WTC11 (cell line): ENCODE data around the gene MRPL44. TPM values are rescaled to one million over a fixed set of nuclear protein-coding genes. Genes with fewer than 3 reads are reported as not detected.

Source experiments
- ATAC-seq: fragments of 200-7000 bp; cut with Tn5 transposase; 2 replicates; pipeline ENCODE4 v1.10.0; 2021; ENCODE audit warnings: mild to moderate bottlenecking, moderate library complexity
- CTCF ChIA-PET: fragments of 300-600 bp; sonication (Branson Sonifier 250); formaldehyde crosslinking; loops from one replicate; lab custom pipeline; 2021; ENCODE audit warnings: antibody characterized with exemption; lab: Charles Lee
- POLR2A ChIA-PET: fragments of 350-600 bp; sonication (Branson Sonifier 250); formaldehyde crosslinking; loops from one replicate; lab custom pipeline; 2021; ENCODE audit warnings: antibody characterized with exemption; lab: Charles Lee
- DNase-seq: peaks from one replicate; pipeline ENCODE4 v3.0.0; 2021; ENCODE audit warnings: low spot score
- H3K27ac Mint-ChIP-seq: 2 replicates; pipeline ENCODE4 v1.8.0; 2021; ENCODE audit warnings: mixed read lengths
- H3K27me3 Mint-ChIP-seq: 2 replicates; pipeline ENCODE4 v1.8.0; 2021; ENCODE audit warnings: low read depth, mild to moderate bottlenecking, moderate library complexity, mixed read lengths
- H3K36me3 Mint-ChIP-seq: 2 replicates; pipeline ENCODE4 v1.8.0; 2021; ENCODE audit warnings: mixed read lengths
- H3K4me1 Mint-ChIP-seq: 2 replicates; pipeline ENCODE4 v1.8.0; 2022; ENCODE audit warnings: mixed read lengths
- H3K4me3 Mint-ChIP-seq: 2 replicates; pipeline ENCODE4 v1.8.0; 2021; ENCODE audit warnings: mild to moderate bottlenecking, moderate library complexity, mixed read lengths
- H3K9me3 Mint-ChIP-seq: 2 replicates; pipeline ENCODE4 v1.8.0; 2021; ENCODE audit warnings: mixed read lengths
- CBFB ChIP-seq: sonication (generic); formaldehyde crosslinking; IDR thresholded peaks from 2 replicates; pipeline ENCODE4 v1.8.1; 2022; ENCODE audit warnings: mild to moderate bottlenecking, low read depth, missing genetic modification reagents
- ESRRA ChIP-seq: sonication (generic); formaldehyde crosslinking; IDR thresholded peaks from 2 replicates; pipeline ENCODE4 v1.8.1; 2022; ENCODE audit warnings: mild to moderate bottlenecking, missing genetic modification reagents, borderline replicate concordance
- ETV6 ChIP-seq: sonication (generic); formaldehyde crosslinking; IDR thresholded peaks from 2 replicates; pipeline ENCODE4 v1.8.1; 2022; ENCODE audit warnings: mild to moderate bottlenecking, missing genetic modification reagents
- FOXJ3 ChIP-seq: sonication (generic); formaldehyde crosslinking; IDR thresholded peaks from 2 replicates; pipeline ENCODE4 v1.9.0; 2021; ENCODE audit warnings: missing genetic modification reagents, mild to moderate bottlenecking, borderline replicate concordance
- FOXP1 ChIP-seq: sonication (generic); formaldehyde crosslinking; IDR thresholded peaks from 2 replicates; pipeline ENCODE4 v1.8.0; 2022; ENCODE audit warnings: missing genetic modification reagents, mild to moderate bottlenecking, moderate library complexity, borderline replicate concordance
- GABPB1 ChIP-seq: sonication (generic); formaldehyde crosslinking; IDR thresholded peaks from 2 replicates; pipeline ENCODE4 v1.8.1; 2023; ENCODE audit warnings: mild to moderate bottlenecking, missing genetic modification reagents
- GTF2I ChIP-seq: fragments of 250-450 bp; sonication (Bioruptor Pico); conservative IDR thresholded peaks from 2 replicates; pipeline ENCODE4 v1.4.0; 2021; ENCODE audit warnings: mild to moderate bottlenecking
- NFATC4 ChIP-seq: fragments of 250-450 bp; sonication (Bioruptor Pico); IDR thresholded peaks from 2 replicates; pipeline ENCODE4 v1.9.0; 2021; ENCODE audit warnings: mild to moderate bottlenecking
- SOX15 ChIP-seq: fragments of 250-450 bp; sonication (Bioruptor Pico); IDR thresholded peaks from 2 replicates; pipeline ENCODE4 v1.9.0; 2021; ENCODE audit warnings: mild to moderate bottlenecking
- TP53 ChIP-seq: sonication (generic); formaldehyde crosslinking; IDR thresholded peaks from 2 replicates; pipeline ENCODE4 v1.8.1; 2023; ENCODE audit warnings: mild to moderate bottlenecking, missing genetic modification reagents
- ZNF232 ChIP-seq: sonication (generic); formaldehyde crosslinking; IDR thresholded peaks from 2 replicates; pipeline ENCODE4 v1.8.0; 2022; ENCODE audit warnings: mild to moderate bottlenecking, missing genetic modification reagents
- ZNF317 ChIP-seq: sonication (generic); formaldehyde crosslinking; IDR thresholded peaks from 2 replicates; pipeline ENCODE4 v1.8.1; 2023; ENCODE audit warnings: low read depth, mild to moderate bottlenecking, moderate library complexity, missing genetic modification reagents, borderline replicate concordance
- ZNF396 ChIP-seq: fragments of 250-450 bp; sonication (Bioruptor Pico); IDR thresholded peaks from 2 replicates; pipeline ENCODE4 v1.8.0; 2021; ENCODE audit warnings: mild to moderate bottlenecking, moderate library complexity, borderline replicate concordance
- ZNF416 ChIP-seq: fragments of 250-450 bp; sonication (Bioruptor Pico); IDR thresholded peaks from 2 replicates; pipeline ENCODE4 v1.9.0; 2021; ENCODE audit warnings: mild to moderate bottlenecking, inconsistent platforms
- total RNA-seq: library from RNA; stranded (reverse); gene quantifications from 3 replicates; pipeline ENCODE4 v1.2.3, GENCODE V29; 2021
- TF ChIP-seq, protein P1 (sequence below): sonication (generic); formaldehyde crosslinking; IDR thresholded peaks from 2 replicates; pipeline ENCODE4 v1.8.1; 2023; ENCODE audit warnings: mild to moderate bottlenecking, moderate library complexity, missing genetic modification reagents
- TF ChIP-seq, protein P2 (sequence below): sonication (generic); formaldehyde crosslinking; IDR thresholded peaks from 2 replicates; pipeline ENCODE4 v1.8.1; 2022; ENCODE audit warnings: low read depth, missing genetic modification reagents, borderline replicate concordance
- TF ChIP-seq, protein P3 (sequence below): sonication (generic); formaldehyde crosslinking; IDR thresholded peaks from 2 replicates; pipeline ENCODE4 v1.8.0; 2022; ENCODE audit warnings: mild to moderate bottlenecking, missing genetic modification reagents
- TF ChIP-seq, protein P4 (sequence below): sonication (generic); formaldehyde crosslinking; IDR thresholded peaks from 2 replicates; pipeline ENCODE4 v1.8.0; 2022; ENCODE audit warnings: mild to moderate bottlenecking, missing genetic modification reagents
- TF ChIP-seq, protein P5 (sequence below): sonication (generic); formaldehyde crosslinking; IDR thresholded peaks from 2 replicates; pipeline ENCODE4 v1.8.1; 2023; ENCODE audit warnings: mild to moderate bottlenecking, missing genetic modification reagents, moderate library complexity
- TF ChIP-seq, protein P6 (sequence below): sonication (generic); formaldehyde crosslinking; IDR thresholded peaks from 2 replicates; pipeline ENCODE4 v1.8.1; 2023; ENCODE audit warnings: mild to moderate bottlenecking, missing genetic modification reagents
- TF ChIP-seq, protein P7 (sequence below): fragments of 200-600 bp; IDR thresholded peaks from 2 replicates; pipeline ENCODE4 v1.8.0; 2022; ENCODE audit warnings: antibody characterized with exemption
- TF ChIP-seq, protein P8 (sequence below): sonication (generic); formaldehyde crosslinking; IDR thresholded peaks from 2 replicates; pipeline ENCODE4 v1.8.1; 2022; ENCODE audit warnings: mild to moderate bottlenecking, missing genetic modification reagents, moderate library complexity, borderline replicate concordance
- TF ChIP-seq, protein P9 (sequence below): fragments of 250-450 bp; sonication (Bioruptor Pico); conservative IDR thresholded peaks from 2 replicates; pipeline ENCODE4 v1.9.0; 2021; ENCODE audit warnings: mild to moderate bottlenecking

The MRPL44 gene
- total RNA-seq, 1 experiment from 2014 or later, result 55.3 TPM

DNA sequence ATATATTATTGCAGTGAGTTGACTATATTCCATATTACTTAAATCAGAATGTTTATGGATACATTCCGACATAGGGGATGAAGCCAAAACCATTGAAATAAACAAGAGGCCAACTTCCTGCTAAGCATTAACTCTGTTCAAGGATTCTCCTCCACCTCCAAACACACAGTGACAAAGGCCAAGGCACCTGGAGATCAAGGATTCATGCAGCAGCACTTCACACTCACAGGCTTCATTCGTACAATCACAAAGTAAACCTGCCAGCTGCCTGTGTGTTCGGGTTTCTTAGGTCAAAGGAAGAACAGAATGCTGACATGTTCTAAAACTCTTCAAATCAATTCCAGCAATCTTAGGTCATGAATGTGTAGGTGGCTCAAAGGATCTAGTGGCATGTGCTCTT is 35.0 kb upstream of the MRPL44 start:
- no peak for ATAC-seq
- H3K4me1 Mint-ChIP-seq, result 0 out of 2 replicates have a peak, but pooled peaks cover 2% of the 10 kb centered on the region

DNA sequence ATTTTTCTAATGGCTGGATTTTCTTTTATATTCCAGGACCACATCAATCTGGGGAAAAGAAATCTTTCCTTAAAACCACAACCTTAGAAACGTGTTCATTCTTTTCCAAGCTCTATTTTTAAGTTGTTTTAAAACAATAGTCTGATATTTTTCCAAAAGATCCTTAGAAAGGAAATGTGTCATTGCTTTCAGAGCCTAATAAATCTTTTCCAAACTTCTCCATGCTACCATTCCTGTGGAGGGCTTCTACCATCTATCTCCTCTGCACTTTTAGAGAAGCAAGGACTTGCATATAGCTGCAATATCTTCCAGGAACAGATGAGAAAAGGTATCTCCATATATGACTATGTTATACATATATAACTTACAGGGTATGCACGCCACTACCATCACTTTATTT is 33.3 kb upstream of the MRPL44 start:
- Mint-ChIP-seq H3K27ac (no peak overlapping the region), H3K4me1 (0 out of 2 replicates have a peak, but pooled peaks cover 2% of the 10 kb centered on the region), H3K36me3 (peaks cover 41% of the 10 kb centered on the region), H3K27me3 (no peaks in the 10 kb centered on the region), H3K4me3 (no peak overlapping the region), H3K9me3 (peaks cover 25% of the 10 kb centered on the region)
- DNase-seq (no peak), ATAC-seq (no peak)
- ChIA-PET POLR2A (no interaction called here), CTCF (interaction anchor here (0.5 kb wide), 1 partner anchor 13 kb away, joined by 5 read pairs; no protein-coding TSS in a partner anchor)
- TF ChIP-seq, protein P1, sequence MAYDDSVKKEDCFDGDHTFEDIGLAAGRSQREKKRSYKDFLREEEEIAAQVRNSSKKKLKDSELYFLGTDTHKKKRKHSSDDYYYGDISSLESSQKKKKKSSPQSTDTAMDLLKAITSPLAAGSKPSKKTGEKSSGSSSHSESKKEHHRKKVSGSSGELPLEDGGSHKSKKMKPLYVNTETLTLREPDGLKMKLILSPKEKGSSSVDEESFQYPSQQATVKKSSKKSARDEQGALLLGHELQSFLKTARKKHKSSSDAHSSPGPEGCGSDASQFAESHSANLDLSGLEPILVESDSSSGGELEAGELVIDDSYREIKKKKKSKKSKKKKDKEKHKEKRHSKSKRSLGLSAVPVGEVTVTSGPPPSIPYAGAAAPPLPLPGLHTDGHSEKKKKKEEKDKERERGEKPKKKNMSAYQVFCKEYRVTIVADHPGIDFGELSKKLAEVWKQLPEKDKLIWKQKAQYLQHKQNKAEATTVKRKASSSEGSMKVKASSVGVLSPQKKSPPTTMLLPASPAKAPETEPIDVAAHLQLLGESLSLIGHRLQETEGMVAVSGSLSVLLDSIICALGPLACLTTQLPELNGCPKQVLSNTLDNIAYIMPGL (CRISPR knock-in tag), result no peak
- TF ChIP-seq FOXJ3 (CRISPR knock-in tag), result no peak
- no peak for TF ChIP-seq NFATC4
- no peak for TF ChIP-seq ZNF317 (CRISPR knock-in tag)
- TF ChIP-seq, protein P2, sequence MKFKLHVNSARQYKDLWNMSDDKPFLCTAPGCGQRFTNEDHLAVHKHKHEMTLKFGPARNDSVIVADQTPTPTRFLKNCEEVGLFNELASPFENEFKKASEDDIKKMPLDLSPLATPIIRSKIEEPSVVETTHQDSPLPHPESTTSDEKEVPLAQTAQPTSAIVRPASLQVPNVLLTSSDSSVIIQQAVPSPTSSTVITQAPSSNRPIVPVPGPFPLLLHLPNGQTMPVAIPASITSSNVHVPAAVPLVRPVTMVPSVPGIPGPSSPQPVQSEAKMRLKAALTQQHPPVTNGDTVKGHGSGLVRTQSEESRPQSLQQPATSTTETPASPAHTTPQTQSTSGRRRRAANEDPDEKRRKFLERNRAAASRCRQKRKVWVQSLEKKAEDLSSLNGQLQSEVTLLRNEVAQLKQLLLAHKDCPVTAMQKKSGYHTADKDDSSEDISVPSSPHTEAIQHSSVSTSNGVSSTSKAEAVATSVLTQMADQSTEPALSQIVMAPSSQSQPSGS, result no peak
- no peak for TF ChIP-seq CBFB (CRISPR knock-in tag)
- TF ChIP-seq, protein P3, sequence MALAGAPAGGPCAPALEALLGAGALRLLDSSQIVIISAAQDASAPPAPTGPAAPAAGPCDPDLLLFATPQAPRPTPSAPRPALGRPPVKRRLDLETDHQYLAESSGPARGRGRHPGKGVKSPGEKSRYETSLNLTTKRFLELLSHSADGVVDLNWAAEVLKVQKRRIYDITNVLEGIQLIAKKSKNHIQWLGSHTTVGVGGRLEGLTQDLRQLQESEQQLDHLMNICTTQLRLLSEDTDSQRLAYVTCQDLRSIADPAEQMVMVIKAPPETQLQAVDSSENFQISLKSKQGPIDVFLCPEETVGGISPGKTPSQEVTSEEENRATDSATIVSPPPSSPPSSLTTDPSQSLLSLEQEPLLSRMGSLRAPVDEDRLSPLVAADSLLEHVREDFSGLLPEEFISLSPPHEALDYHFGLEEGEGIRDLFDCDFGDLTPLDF (CRISPR knock-in tag), result no peak
- no peak for TF ChIP-seq ETV6 (CRISPR knock-in tag)
- TF ChIP-seq ZNF232 (CRISPR knock-in tag), result no peak
- TF ChIP-seq TP53 (CRISPR knock-in tag), result no peak
- TF ChIP-seq, protein P4, sequence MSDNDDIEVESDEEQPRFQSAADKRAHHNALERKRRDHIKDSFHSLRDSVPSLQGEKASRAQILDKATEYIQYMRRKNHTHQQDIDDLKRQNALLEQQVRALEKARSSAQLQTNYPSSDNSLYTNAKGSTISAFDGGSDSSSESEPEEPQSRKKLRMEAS (CRISPR knock-in tag), result no peak
- TF ChIP-seq, protein P5, sequence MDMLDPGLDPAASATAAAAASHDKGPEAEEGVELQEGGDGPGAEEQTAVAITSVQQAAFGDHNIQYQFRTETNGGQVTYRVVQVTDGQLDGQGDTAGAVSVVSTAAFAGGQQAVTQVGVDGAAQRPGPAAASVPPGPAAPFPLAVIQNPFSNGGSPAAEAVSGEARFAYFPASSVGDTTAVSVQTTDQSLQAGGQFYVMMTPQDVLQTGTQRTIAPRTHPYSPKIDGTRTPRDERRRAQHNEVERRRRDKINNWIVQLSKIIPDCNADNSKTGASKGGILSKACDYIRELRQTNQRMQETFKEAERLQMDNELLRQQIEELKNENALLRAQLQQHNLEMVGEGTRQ (CRISPR knock-in tag), result no peak
- TF ChIP-seq, protein P6, sequence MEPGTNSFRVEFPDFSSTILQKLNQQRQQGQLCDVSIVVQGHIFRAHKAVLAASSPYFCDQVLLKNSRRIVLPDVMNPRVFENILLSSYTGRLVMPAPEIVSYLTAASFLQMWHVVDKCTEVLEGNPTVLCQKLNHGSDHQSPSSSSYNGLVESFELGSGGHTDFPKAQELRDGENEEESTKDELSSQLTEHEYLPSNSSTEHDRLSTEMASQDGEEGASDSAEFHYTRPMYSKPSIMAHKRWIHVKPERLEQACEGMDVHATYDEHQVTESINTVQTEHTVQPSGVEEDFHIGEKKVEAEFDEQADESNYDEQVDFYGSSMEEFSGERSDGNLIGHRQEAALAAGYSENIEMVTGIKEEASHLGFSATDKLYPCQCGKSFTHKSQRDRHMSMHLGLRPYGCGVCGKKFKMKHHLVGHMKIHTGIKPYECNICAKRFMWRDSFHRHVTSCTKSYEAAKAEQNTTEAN (CRISPR knock-in tag), result no peak
- TF ChIP-seq GTF2I, result no peak
- no peak for TF ChIP-seq ZNF396 (CRISPR knock-in tag)
- TF ChIP-seq ESRRA, result no peak
- TF ChIP-seq, protein P7, sequence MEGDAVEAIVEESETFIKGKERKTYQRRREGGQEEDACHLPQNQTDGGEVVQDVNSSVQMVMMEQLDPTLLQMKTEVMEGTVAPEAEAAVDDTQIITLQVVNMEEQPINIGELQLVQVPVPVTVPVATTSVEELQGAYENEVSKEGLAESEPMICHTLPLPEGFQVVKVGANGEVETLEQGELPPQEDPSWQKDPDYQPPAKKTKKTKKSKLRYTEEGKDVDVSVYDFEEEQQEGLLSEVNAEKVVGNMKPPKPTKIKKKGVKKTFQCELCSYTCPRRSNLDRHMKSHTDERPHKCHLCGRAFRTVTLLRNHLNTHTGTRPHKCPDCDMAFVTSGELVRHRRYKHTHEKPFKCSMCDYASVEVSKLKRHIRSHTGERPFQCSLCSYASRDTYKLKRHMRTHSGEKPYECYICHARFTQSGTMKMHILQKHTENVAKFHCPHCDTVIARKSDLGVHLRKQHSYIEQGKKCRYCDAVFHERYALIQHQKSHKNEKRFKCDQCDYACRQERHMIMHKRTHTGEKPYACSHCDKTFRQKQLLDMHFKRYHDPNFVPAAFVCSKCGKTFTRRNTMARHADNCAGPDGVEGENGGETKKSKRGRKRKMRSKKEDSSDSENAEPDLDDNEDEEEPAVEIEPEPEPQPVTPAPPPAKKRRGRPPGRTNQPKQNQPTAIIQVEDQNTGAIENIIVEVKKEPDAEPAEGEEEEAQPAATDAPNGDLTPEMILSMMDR, result no peak
- TF ChIP-seq SOX15 (CRISPR knock-in tag), result no peak
- TF ChIP-seq, protein P8, sequence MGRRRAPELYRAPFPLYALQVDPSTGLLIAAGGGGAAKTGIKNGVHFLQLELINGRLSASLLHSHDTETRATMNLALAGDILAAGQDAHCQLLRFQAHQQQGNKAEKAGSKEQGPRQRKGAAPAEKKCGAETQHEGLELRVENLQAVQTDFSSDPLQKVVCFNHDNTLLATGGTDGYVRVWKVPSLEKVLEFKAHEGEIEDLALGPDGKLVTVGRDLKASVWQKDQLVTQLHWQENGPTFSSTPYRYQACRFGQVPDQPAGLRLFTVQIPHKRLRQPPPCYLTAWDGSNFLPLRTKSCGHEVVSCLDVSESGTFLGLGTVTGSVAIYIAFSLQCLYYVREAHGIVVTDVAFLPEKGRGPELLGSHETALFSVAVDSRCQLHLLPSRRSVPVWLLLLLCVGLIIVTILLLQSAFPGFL (CRISPR knock-in tag), result no peak

More for the DNA sequence above, 35.0 kb upstream of the MRPL44 start:
- ChIA-PET CTCF (no interaction called here), POLR2A (no interaction called here)
- Mint-ChIP-seq H3K9me3 (peaks cover 16% of the 10 kb centered on the region), H3K4me3 (no peak overlapping the region), H3K27me3 (no peaks in the 10 kb centered on the region), H3K36me3 (peaks cover 35% of the 10 kb centered on the region), H3K27ac (no peak overlapping the region; the same call in 1 of the 2 replicates)
- TF ChIP-seq ZNF416 (CRISPR knock-in tag) (no peak), GABPB1 (CRISPR knock-in tag) (no peak), FOXP1 (CRISPR knock-in tag) (no peak)
- TF ChIP-seq, protein P9, sequence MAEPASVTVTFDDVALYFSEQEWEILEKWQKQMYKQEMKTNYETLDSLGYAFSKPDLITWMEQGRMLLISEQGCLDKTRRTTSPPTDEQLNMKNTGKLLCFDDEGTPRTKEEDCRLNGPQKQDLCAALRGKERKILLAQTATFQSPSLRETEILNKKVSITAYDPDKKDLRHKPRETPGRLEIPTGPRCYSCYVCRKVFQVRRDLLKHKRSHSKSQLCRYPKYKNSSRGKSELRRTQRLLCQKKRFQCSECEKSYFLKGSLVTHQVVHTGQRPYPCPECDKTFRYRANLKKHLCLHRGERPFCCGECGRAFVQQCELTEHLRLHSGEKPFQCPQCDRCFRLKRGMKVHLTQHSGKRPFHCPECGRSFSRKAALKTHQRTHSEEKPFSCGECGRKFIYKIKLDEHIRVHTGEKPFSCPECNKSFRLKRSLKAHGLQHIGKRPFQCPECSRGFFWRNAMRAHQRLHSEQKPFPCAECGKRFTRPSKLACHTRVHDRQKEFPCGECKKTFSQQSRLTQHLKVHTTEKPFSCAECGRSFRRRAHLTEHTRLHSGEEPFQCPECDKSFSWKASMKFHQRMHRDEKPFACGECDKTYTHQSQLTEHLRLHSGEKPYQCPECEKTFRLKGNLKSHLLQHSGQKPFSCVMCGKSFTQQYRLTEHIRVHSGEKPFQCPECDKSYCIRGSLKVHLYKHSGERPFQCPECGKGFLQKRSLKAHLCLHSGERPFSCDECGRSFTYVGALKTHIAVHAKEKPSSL, result no peak
- DNase-seq, result no peak
